ENCODE measurements around the gene LUZP4. TPM values are rescaled to one million over a fixed set of nuclear protein-coding genes. Genes with fewer than 3 reads are reported as not detected.

The LUZP4 gene
- polyA plus RNA-seq, 1 of the 3 experiments (the other 2 are of a cell fraction): not detected

DNA sequence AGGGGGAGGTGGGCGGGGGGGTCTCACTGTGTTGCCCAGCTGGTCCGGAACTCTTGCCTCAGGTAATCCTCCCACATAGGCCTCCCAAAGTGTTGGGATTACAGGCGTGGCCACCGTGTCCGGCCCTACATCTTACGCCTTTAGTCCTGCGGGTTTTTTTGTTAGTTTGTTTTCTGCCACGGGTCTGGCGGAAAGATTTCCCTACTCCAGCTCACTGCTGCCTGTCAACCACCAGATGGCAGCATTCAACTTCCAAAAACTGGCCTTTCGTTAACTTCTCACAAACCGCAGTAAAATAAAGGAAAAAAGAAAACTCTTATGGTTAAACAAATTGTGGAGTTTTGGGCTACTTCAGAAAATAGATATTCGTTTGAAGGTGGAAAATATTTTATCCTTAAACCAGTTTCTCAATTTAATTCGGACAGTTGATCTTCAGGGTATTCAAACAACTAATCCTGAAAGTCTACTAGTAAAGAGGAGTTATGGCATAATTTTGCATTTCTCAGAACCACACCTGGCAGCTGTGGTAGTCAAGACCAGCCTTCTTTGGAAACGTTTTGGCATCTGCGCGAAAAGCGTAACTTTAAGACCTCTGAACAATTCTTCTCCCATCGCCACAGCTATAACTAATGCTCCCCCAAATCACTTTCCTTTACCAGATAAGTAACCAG lies 41.1 kb downstream of the LUZP4 start (continued):
- TF ChIP-seq, protein P1, sequence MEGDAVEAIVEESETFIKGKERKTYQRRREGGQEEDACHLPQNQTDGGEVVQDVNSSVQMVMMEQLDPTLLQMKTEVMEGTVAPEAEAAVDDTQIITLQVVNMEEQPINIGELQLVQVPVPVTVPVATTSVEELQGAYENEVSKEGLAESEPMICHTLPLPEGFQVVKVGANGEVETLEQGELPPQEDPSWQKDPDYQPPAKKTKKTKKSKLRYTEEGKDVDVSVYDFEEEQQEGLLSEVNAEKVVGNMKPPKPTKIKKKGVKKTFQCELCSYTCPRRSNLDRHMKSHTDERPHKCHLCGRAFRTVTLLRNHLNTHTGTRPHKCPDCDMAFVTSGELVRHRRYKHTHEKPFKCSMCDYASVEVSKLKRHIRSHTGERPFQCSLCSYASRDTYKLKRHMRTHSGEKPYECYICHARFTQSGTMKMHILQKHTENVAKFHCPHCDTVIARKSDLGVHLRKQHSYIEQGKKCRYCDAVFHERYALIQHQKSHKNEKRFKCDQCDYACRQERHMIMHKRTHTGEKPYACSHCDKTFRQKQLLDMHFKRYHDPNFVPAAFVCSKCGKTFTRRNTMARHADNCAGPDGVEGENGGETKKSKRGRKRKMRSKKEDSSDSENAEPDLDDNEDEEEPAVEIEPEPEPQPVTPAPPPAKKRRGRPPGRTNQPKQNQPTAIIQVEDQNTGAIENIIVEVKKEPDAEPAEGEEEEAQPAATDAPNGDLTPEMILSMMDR (IDR thresholded peaks at IDR 0.05): peak; percentile 91
- TF ChIP-seq SMC3 (IDR thresholded peaks at IDR 0.05; ENCODE audit: low read depth, low read length): peak; percentile 92
- no peak for TF ChIP-seq SIN3A (IDR thresholded peaks at IDR 0.05; ENCODE audit: borderline replicate concordance, low read depth, low read length)
- no peak for TF ChIP-seq NFIC (IDR thresholded peaks at IDR 0.05; ENCODE audit: borderline replicate concordance)
- TF ChIP-seq GABPA (IDR thresholded peaks at IDR 0.05; ENCODE audit: low read depth): no peak
- TF ChIP-seq CHD2 (IDR thresholded peaks at IDR 0.05; ENCODE audit: low read length, partially characterized antibody): peak; percentile 6
- TF ChIP-seq GATA2 (CRISPR knock-in tag; IDR thresholded peaks at IDR 0.05): no peak
- no peak for TF ChIP-seq RXRA (IDR thresholded peaks at IDR 0.05; ENCODE audit: borderline replicate concordance, low read depth)
- TF ChIP-seq, protein P2, sequence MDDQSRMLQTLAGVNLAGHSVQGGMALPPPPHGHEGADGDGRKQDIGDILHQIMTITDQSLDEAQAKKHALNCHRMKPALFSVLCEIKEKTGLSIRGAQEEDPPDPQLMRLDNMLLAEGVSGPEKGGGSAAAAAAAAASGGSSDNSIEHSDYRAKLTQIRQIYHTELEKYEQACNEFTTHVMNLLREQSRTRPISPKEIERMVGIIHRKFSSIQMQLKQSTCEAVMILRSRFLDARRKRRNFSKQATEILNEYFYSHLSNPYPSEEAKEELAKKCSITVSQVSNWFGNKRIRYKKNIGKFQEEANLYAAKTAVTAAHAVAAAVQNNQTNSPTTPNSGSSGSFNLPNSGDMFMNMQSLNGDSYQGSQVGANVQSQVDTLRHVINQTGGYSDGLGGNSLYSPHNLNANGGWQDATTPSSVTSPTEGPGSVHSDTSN (IDR thresholded peaks at IDR 0.05): no peak

DNA sequence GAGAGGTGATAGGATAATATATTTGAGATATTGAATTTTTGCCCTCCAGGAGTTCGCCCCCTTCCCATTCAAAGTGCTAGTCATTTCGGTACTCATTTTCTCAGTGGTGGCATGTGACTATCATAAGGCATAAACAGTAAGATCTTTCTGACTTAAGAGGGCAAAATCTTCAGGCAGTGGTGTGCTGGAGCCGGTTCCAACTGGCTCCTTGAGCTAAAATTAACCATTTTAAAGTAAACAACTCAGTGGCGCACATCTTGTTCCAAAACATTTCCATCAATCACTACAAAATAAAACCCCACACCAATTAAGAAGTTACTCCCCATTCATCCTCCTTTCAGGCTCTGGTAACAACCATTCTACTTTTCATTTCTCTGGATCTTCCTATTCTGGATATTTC lies 43.3 kb downstream of the LUZP4 start:
- H3K9me2 ChIP-seq: no peaks in the 10 kb centered on the region
- CTCF ChIA-PET: interaction anchor here (1.2 to 2.9 kb wide), 2 partner anchors 308 to 310 kb away, joined by 3 to 20 read pairs; no protein-coding TSS in a partner anchor
- TF ChIP-seq CHD2 (IDR thresholded peaks at IDR 0.05; ENCODE audit: low read length, partially characterized antibody) (no peak), TCF12 (IDR thresholded peaks at IDR 0.05) (no peak), NFIC (IDR thresholded peaks at IDR 0.05; ENCODE audit: borderline replicate concordance) (no peak), TEAD4 (IDR thresholded peaks at IDR 0.05; ENCODE audit: borderline replicate concordance, insufficient read depth) (no peak), RXRA (IDR thresholded peaks at IDR 0.05; ENCODE audit: borderline replicate concordance, low read depth) (no peak), NRF1 (IDR thresholded peaks at IDR 0.05; ENCODE audit: low read depth, low read length) (no peak), TAF1 (IDR thresholded peaks at IDR 0.05; ENCODE audit: borderline replicate concordance, low read depth, low read length) (no peak)
- TF ChIP-seq, protein P3, sequence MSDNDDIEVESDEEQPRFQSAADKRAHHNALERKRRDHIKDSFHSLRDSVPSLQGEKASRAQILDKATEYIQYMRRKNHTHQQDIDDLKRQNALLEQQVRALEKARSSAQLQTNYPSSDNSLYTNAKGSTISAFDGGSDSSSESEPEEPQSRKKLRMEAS (IDR thresholded peaks at IDR 0.05; ENCODE audit: low read depth): no peak
- TF ChIP-seq, protein P4, sequence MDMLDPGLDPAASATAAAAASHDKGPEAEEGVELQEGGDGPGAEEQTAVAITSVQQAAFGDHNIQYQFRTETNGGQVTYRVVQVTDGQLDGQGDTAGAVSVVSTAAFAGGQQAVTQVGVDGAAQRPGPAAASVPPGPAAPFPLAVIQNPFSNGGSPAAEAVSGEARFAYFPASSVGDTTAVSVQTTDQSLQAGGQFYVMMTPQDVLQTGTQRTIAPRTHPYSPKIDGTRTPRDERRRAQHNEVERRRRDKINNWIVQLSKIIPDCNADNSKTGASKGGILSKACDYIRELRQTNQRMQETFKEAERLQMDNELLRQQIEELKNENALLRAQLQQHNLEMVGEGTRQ (IDR thresholded peaks at IDR 0.05; ENCODE audit: borderline replicate concordance, low read depth, low read length): no peak

More for the DNA sequence above, 43.3 kb downstream of the LUZP4 start:
- no peak overlapping the region for H3K27ac ChIP-seq (ENCODE audit: low read depth in 2 of 2, low read length in 1 of 2)
- H3K4me1 ChIP-seq (ENCODE audit: control insufficient read depth in 1 of 2, insufficient read depth in 2 of 2, low read depth in 1 of 2, low read length in 1 of 2): no peaks in the 10 kb centered on the region; a peak in 1 of 4 replicates
- POLR2A ChIA-PET: no interaction called here
- DNase-seq: no peak
- 28% methylated on average over 4 of the region's 4 CpGs for WGBS (ENCODE audit: low lambda C conversion rate)
- no peaks in the 10 kb centered on the region for H3K36me3 ChIP-seq (replicated peaks in 1 of 2; ENCODE audit: control insufficient read depth in 1 of 2, insufficient read depth in 2 of 2, low read length in 1 of 2)
- H3K27me3 ChIP-seq (ENCODE audit: insufficient read depth): peaks cover 4% of the 10 kb centered on the region; the same call in 1 of the 2 replicates
- no peaks in the 10 kb centered on the region for H3K79me2 ChIP-seq (ENCODE audit: insufficient read depth)
- H4K20me1 ChIP-seq (ENCODE audit: insufficient read depth): no peaks in the 10 kb centered on the region
- H3F3A ChIP-seq (replicated peaks; ENCODE audit: insufficient read depth): no peaks in the 10 kb centered on the region
- no peak overlapping the region for H3K4me3 ChIP-seq (ENCODE audit: low read depth in 2 of 2, low read length in 1 of 2)
- no peaks in the 10 kb centered on the region for H3K9me3 ChIP-seq
- H2AFZ ChIP-seq (ENCODE audit: low read depth): no peak overlapping the region
- H3K9ac ChIP-seq: no peak overlapping the region
- no peak overlapping the region for H3K4me2 ChIP-seq

All from SK-N-SH (cell line).